NCI-H1105 treated with DMSO at 0.1 percent for 48 hours (cell line): ENCODE results near the gene CARM1.
"Not testable (repeated sequence)": the region's sequence is repeated elsewhere in the genome, so short reads cannot be mapped to it uniquely, and the experiment has no call there.

Source experiments
- DNase-seq: peaks from one replicate; lab custom pipeline; 2025; lab: John Stamatoyannopoulos, UW

Gene CARM1

GRCh38 chr19:10846500-10847202, 24.7 kb upstream of the CARM1 start:
- no peak for DNase-seq

GRCh38 chr19:10848230-10848856, 23.0 kb upstream of the CARM1 start, which contains the start of gene C19orf38:
Gene C19orf38, plus strand, starts transcription at chr19:10848415. Its CDS starts 94 bp downstream, at chr19:10848509.
- no peak for DNase-seq

GRCh38 chr19:10850631-10851030, 20.7 kb upstream of the CARM1 start:
- DNase-seq, result no peak

- no peak for DNase-seq
Measured at GRCh38 chr19:10852098-10852800, 19.1 kb upstream of the CARM1 start.

- DNase-seq, result no peak
Measured at GRCh38 chr19:10852941-10853340, 18.4 kb upstream of the CARM1 start.

GRCh38 chr19:10854350-10855089, 16.8 kb upstream of the CARM1 start:
- DNase-seq, result no peak

- no peak for DNase-seq
Measured at GRCh38 chr19:10855879-10856522, 15.4 kb upstream of the CARM1 start.

GRCh38 chr19:10856899-10857298, 14.5 kb upstream of the CARM1 start:
- not testable (repeated sequence) for DNase-seq

GRCh38 chr19:10858204-10858828, 13.0 kb upstream of the CARM1 start:
- DNase-seq, result no peak

- DNase-seq, result no peak
Measured at GRCh38 chr19:10861103-10861651, 10.2 kb upstream of the CARM1 start.

- no peak for DNase-seq
Measured at GRCh38 chr19:10862561-10863106, 8.7 kb upstream of the CARM1 start.

- DNase-seq, result no peak
Measured at GRCh38 chr19:10863107-10863717, 8.1 kb upstream of the CARM1 start.

GRCh38 chr19:10864538-10864899, 6.8 kb upstream of the CARM1 start:
- DNase-seq, result peak; percentile 68

- no peak for DNase-seq
Measured at GRCh38 chr19:10866495-10866894, 4.9 kb upstream of the CARM1 start.

- no peak for DNase-seq
Measured at GRCh38 chr19:10868872-10869547, 2.3 kb upstream of the CARM1 start.

GRCh38 chr19:10869872-10870311, 1.5 kb upstream of the CARM1 start:
- not testable (repeated sequence) for DNase-seq

- no peak for DNase-seq
Measured at GRCh38 chr19:10870501-10870954, 825 bp upstream of the CARM1 start.

GRCh38 chr19:10871711-10872545, 575 bp downstream of the CARM1 start:
- DNase-seq, result no peak
